ENCODE data around the gene SUSD6. TPM values are rescaled to one million over a fixed set of nuclear protein-coding genes. Genes with fewer than 3 reads are reported as not detected.

SUSD6 gene
- total and polyA plus RNA-seq, 2 donors from 2014 or later: 14.3 to 84.2 TPM

GRCh38 chr14:69753860-69754259 is 142.5 kb downstream of the SUSD6 start:
- no peak for FAIRE-seq

DNA sequence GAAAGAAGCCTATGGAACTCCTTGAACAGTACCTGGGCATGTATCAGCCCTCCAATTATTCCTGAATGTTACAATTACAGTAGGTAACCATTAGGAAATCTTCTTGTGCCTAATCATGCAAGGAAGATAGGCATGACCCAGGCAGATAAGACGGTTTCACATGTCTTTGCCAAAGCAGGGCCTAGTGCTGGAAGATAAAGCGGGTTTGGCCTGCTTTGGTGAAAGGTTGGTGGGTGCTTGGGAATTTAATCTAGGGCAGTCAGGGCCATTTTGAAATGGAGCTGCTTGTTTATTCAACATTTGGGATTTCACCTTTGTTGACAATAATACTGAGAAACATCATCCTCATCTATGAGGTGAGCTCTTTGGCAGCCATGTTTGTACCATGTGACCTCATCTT is 143.1 kb downstream of the SUSD6 start:
- intact Hi-C loops (cut with DNase I): no loop called here
- no peak overlapping the region for H3K9ac ChIP-seq (ENCODE audit: low read length in 3 of 3)
- peaks cover 0 to 8% (median 8%) of the 10 kb centered on the region in 3 donors for H3K4me1 ChIP-seq (ENCODE audit: control insufficient read depth in 2 of 3, insufficient read depth in 2 of 3, low read depth in 1 of 3, low read length in 3 of 3)
- H3K9me3 ChIP-seq (ENCODE audit: control insufficient read depth in 2 of 3, insufficient read depth in 1 of 3, low read length in 3 of 3): no peaks in the 10 kb centered on the region
- TF ChIP-seq CTCF (IDR thresholded peaks at IDR 0.05; ENCODE audit: borderline replicate concordance, extremely low read depth, insufficient read depth): no peak
- no peaks in the 10 kb centered on the region for H3K36me3 ChIP-seq (ENCODE audit: control insufficient read depth in 2 of 3, insufficient read depth in 3 of 3, low read length in 3 of 3)
- no peaks in the 10 kb centered on the region for H3K27me3 ChIP-seq (ENCODE audit: control insufficient read depth, insufficient read depth, low read length)
- no peak overlapping the region for H3K27ac ChIP-seq (ENCODE audit: low read depth in 2 of 2, low read length in 2 of 2)
- H3K4me3 ChIP-seq (ENCODE audit: low read length in 3 of 3): no peak overlapping the region
- FAIRE-seq (no peak), DNase-seq (no peak)

More at GRCh38 chr14:69753860-69754259, 142.5 kb downstream of the SUSD6 start:
- Histone ChIP-seq H3K9me3 (ENCODE audit: control insufficient read depth in 2 of 3, insufficient read depth in 1 of 3, low read length in 3 of 3) (no peaks in the 10 kb centered on the region), H3K27me3 (ENCODE audit: control insufficient read depth, insufficient read depth, low read length) (no peaks in the 10 kb centered on the region), H3K9ac (ENCODE audit: low read length in 3 of 3) (no peak overlapping the region), H3K4me3 (ENCODE audit: low read length in 3 of 3) (no peak overlapping the region), H3K36me3 (ENCODE audit: control insufficient read depth in 2 of 3, insufficient read depth in 3 of 3, low read length in 3 of 3) (no peaks in the 10 kb centered on the region), H3K4me1 (ENCODE audit: control insufficient read depth in 2 of 3, insufficient read depth in 2 of 3, low read depth in 1 of 3, low read length in 3 of 3) (peaks cover 0 to 8% (median 8%) of the 10 kb centered on the region in 3 donors), H3K27ac (ENCODE audit: low read depth in 2 of 2, low read length in 2 of 2) (no peak overlapping the region)
- intact Hi-C loops (cut with DNase I): no loop called here
- TF ChIP-seq CTCF (IDR thresholded peaks at IDR 0.05; ENCODE audit: borderline replicate concordance, extremely low read depth, insufficient read depth): no peak
- DNase-seq: no peak

DNA sequence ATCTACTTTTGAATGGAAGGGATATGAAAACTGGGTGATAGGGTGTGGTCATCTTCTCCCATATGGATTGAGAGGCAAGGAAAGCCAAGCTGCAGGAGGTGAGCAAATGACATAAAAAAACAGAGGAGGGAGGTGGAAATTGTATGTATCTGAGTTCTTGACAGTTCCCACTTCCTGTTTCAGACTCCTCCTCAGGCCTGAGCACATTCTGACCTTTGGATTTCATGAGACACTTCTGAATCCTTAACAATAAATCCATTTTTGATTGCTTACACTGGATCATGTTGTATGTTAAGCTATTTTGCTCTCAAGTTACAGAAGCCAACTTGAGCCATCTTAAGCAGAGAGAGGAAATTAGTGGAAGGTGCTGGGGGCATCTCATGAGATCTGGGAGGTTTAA is 143.9 kb downstream of the SUSD6 start:
- Histone ChIP-seq H3K9me3 (ENCODE audit: control insufficient read depth in 2 of 3, insufficient read depth in 1 of 3, low read length in 3 of 3) (no peaks in the 10 kb centered on the region), H3K27me3 (ENCODE audit: control insufficient read depth, insufficient read depth, low read length) (no peaks in the 10 kb centered on the region), H3K4me1 (ENCODE audit: control insufficient read depth in 2 of 3, insufficient read depth in 2 of 3, low read depth in 1 of 3, low read length in 3 of 3) (peaks cover 0 to 7% (median 6%) of the 10 kb centered on the region in 3 donors), H3K4me3 (ENCODE audit: low read length in 3 of 3) (no peak overlapping the region), H3K36me3 (ENCODE audit: control insufficient read depth in 2 of 3, insufficient read depth in 3 of 3, low read length in 3 of 3) (no peaks in the 10 kb centered on the region), H3K27ac (ENCODE audit: low read depth in 2 of 2, low read length in 2 of 2) (peak overlapping the region in 1 of 2 donors; percentile 24), H3K9ac (ENCODE audit: low read length in 3 of 3) (no peak overlapping the region)
- intact Hi-C loops (cut with DNase I): no loop called here
- DNase-seq (no peak), FAIRE-seq (no peak)
- no peak for TF ChIP-seq CTCF (IDR thresholded peaks at IDR 0.05; ENCODE audit: borderline replicate concordance, extremely low read depth, insufficient read depth)

DNA sequence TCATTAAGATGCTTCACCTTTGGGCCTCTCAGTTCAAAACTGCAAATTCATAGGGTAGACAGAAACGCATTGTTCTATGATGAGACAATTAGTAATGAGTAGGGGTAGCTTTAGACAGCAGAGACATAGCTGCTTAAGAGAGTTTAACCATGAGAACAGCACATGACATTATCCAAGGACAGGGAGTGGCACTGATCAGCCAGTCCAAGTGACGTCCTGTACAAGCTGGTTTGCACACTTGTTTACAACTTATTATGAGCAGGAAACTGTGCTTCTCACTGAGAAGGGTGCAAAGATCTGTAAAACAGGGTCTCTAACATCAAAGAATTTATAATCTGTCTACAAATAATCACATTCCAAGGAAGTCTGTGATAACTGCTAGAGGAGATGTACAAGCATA is 144.4 kb downstream of the SUSD6 start:
- FAIRE-seq (no peak), DNase-seq (no peak)
- no peaks in the 10 kb centered on the region for H3K36me3 ChIP-seq (ENCODE audit: control insufficient read depth in 2 of 3, insufficient read depth in 3 of 3, low read length in 3 of 3)
- no peak overlapping the region for H3K9ac ChIP-seq (ENCODE audit: low read length in 3 of 3)
- H3K4me1 ChIP-seq (ENCODE audit: control insufficient read depth in 2 of 3, insufficient read depth in 2 of 3, low read depth in 1 of 3, low read length in 3 of 3): peaks cover 0 to 3% (median under 1%) of the 10 kb centered on the region in 3 donors
- no peak for TF ChIP-seq CTCF (IDR thresholded peaks at IDR 0.05; ENCODE audit: borderline replicate concordance, extremely low read depth, insufficient read depth)
- no peaks in the 10 kb centered on the region for H3K9me3 ChIP-seq (ENCODE audit: control insufficient read depth in 2 of 3, insufficient read depth in 1 of 3, low read length in 3 of 3)
- no peak overlapping the region for H3K4me3 ChIP-seq (ENCODE audit: low read length in 3 of 3)
- no peaks in the 10 kb centered on the region for H3K27me3 ChIP-seq (ENCODE audit: control insufficient read depth, insufficient read depth, low read length)
- peak overlapping the region in 1 of 2 donors; percentile 24 for H3K27ac ChIP-seq (ENCODE audit: low read depth in 2 of 2, low read length in 2 of 2)
- intact Hi-C loops (cut with DNase I): no loop called here

All from kidney (tissue), 14 donors.